Prostate gland (tissue), 2 donors: ENCODE results near the gene WFIKKN2. TPM values are rescaled to one million over a fixed set of nuclear protein-coding genes. Genes with fewer than 3 reads are reported as not detected.

Experiments used
- DNase-seq: peaks from one replicate; pipeline ENCODE4 v3.0.0-alpha.2; 2019; ENCODE audit warnings: low spot score
- H3K27ac ChIP-seq, 2 donors: fragments of 200-600 bp; sonication (generic); 2 replicates each; pipeline ENCODE4 v1.5.1; 2017 to 2019
- H3K27me3 ChIP-seq: fragments of 200-600 bp; sonication (generic); replicated peaks from 2 replicates; pipeline ENCODE4 v1.5.1; 2019; ENCODE audit not compliant: insufficient read depth
- H3K36me3 ChIP-seq, 2 donors: fragments of 200-600 bp; sonication (generic); 1 replicate in 1 of 2; 2 replicates in 1 of 2; pipeline versions ENCODE4 v1.5.1 to v1.8.1; 2017 to 2019
- H3K4me1 ChIP-seq: fragments of 200-600 bp; sonication (generic); replicated peaks from 2 replicates; pipeline ENCODE4 v1.5.1; 2019
- H3K4me3 ChIP-seq, 2 donors: fragments of 200-600 bp; sonication (generic); 2 replicates each; pipeline ENCODE4 v1.5.1; 2017 to 2019
- H3K9me3 ChIP-seq: fragments of 200-600 bp; sonication (generic); 2 replicates; pipeline ENCODE4 v1.5.1; 2017
- CTCF ChIP-seq, 4 experiments: fragments of 200-600 bp in 2 of 4; fragments of 450-650 bp in 2 of 4; sonication (generic) in 2 of 4; IDR thresholded peaks; 1 replicate in 3 of 4; 2 replicates in 1 of 4; pipeline ENCODE4 v1.5.1; 2016 to 2019; ENCODE audit warnings: antibody characterized with exemption in 4 of 4, mild to moderate bottlenecking in 2 of 4, moderate library complexity in 2 of 4
- POLR2A ChIP-seq: fragments of 450-650 bp; IDR thresholded peaks from one replicate; pipeline ENCODE4 v1.6.1; 2016; ENCODE audit warnings: antibody characterized with exemption, mild to moderate bottlenecking
- POLR2AphosphoS5 ChIP-seq: sonication (generic); formaldehyde crosslinking; IDR thresholded peaks from one replicate; pipeline ENCODE4 v1.6.1; 2017; ENCODE audit warnings: antibody characterized with exemption
- WGBS: methylation state at CpG from one replicate; pipeline ENCODE4 v1.1.5; 2018; 5-methylcytosine and 5-hydroxymethylcytosine counted together
- intact Hi-C: fragments of 100-400 bp; cut with DNase I; formaldehyde crosslinking; loops from one replicate; pipeline ENCODE4 v1.14.2; 2022
- total RNA-seq, 2 donors: library from RNA; depleted of rRNA; stranded (reverse); fragments of >200 nt; gene quantifications; one replicate each; pipeline ENCODE4 v1.1.0, GENCODE V29; 2016

The WFIKKN2 gene
- total RNA-seq, 2 donors from 2014 or later: 0.18 to 2.4 TPM

GRCh38 chr17:50845240-50846147 is 10.1 kb downstream of the WFIKKN2 start:
- Histone ChIP-seq H3K9me3 (no peaks in the 10 kb centered on the region), H3K4me1 (no peaks in the 10 kb centered on the region), H3K36me3 (no peaks in the 10 kb centered on the region), H3K27me3 (no peaks in the 10 kb centered on the region), H3K27ac (no peak overlapping the region), H3K4me3 (no peak overlapping the region)
- WGBS: 86% methylated on average over 12 of the region's 12 CpGs
- no peak for DNase-seq
- TF ChIP-seq POLR2A (no peak), CTCF (IDR thresholded peaks at IDR 0.05) (no peak), POLR2AphosphoS5 (no peak)
- intact Hi-C loops: no loop called here

- no peaks in the 10 kb centered on the region for H3K36me3 ChIP-seq
- DNase-seq: no peak
- no peaks in the 10 kb centered on the region for H3K4me1 ChIP-seq
- H3K27me3 ChIP-seq: no peaks in the 10 kb centered on the region
- intact Hi-C loops: no loop called here
- H3K27ac ChIP-seq: no peak overlapping the region
- H3K9me3 ChIP-seq: no peaks in the 10 kb centered on the region
- WGBS: 98% methylated on average over 4 of the region's 4 CpGs
- H3K4me3 ChIP-seq: no peak overlapping the region
- no peak for TF ChIP-seq CTCF (IDR thresholded peaks at IDR 0.05)
- TF ChIP-seq POLR2A: no peak
- no peak for TF ChIP-seq POLR2AphosphoS5
Observed at GRCh38 chr17:50847566-50847965, 12.2 kb downstream of the WFIKKN2 start.

- H3K27me3 ChIP-seq: no peaks in the 10 kb centered on the region
- TF ChIP-seq POLR2A (no peak), CTCF (IDR thresholded peaks at IDR 0.05) (no peak), POLR2AphosphoS5 (no peak)
- intact Hi-C loops: no loop called here
- no peaks in the 10 kb centered on the region for H3K36me3 ChIP-seq
- no peaks in the 10 kb centered on the region for H3K4me1 ChIP-seq
- WGBS: 93% methylated on average over 3 of the region's 3 CpGs
- H3K27ac ChIP-seq: no peak overlapping the region
- H3K9me3 ChIP-seq: no peaks in the 10 kb centered on the region
- DNase-seq: no peak
- no peak overlapping the region for H3K4me3 ChIP-seq
Observed at GRCh38 chr17:50848039-50848438, 12.7 kb downstream of the WFIKKN2 start.

- Histone ChIP-seq H3K27me3 (no peaks in the 10 kb centered on the region), H3K36me3 (no peaks in the 10 kb centered on the region), H3K4me3 (no peak overlapping the region), H3K9me3 (no peaks in the 10 kb centered on the region), H3K4me1 (no peaks in the 10 kb centered on the region), H3K27ac (no peak overlapping the region)
- WGBS: 61% methylated on average over 2 of the region's 2 CpGs
- intact Hi-C loops: no loop called here
- no peak for DNase-seq
- TF ChIP-seq CTCF (IDR thresholded peaks at IDR 0.05) (no peak), POLR2AphosphoS5 (no peak), POLR2A (no peak)
Observed at GRCh38 chr17:50848711-50849110, 13.3 kb downstream of the WFIKKN2 start.

GRCh38 chr17:50850640-50851039 is 15.3 kb downstream of the WFIKKN2 start:
- no peak for DNase-seq
- H3K27me3 ChIP-seq: no peaks in the 10 kb centered on the region
- no peaks in the 10 kb centered on the region for H3K9me3 ChIP-seq
- TF ChIP-seq POLR2AphosphoS5: no peak
- no peak for TF ChIP-seq CTCF (IDR thresholded peaks at IDR 0.05)
- no peak for TF ChIP-seq POLR2A
- 80% methylated on average over 7 of the region's 7 CpGs for WGBS
- H3K36me3 ChIP-seq: no peaks in the 10 kb centered on the region
- no peak overlapping the region for H3K4me3 ChIP-seq
- intact Hi-C loops: loop anchor here (5.0 kb wide), 1 partner anchor 302 kb away; the partner anchor contains the start of gene NME1
- H3K4me1 ChIP-seq: no peaks in the 10 kb centered on the region
- H3K27ac ChIP-seq: no peak overlapping the region
